HEK293T (cell line): ENCODE results near the gene SLC24A4.
A peak's percentile ranks its signal among the peaks of the same experiment; 100 is the strongest.

Experiments used
- CTCF ChIA-PET: fragments of 350-600 bp; formaldehyde crosslinking; extraction: SDS; loops from one replicate; lab custom pipeline; 2021; ENCODE audit warnings: antibody characterized with exemption, inconsistent platforms; lab: Yijun Ruan, JAX
- POLR2A ChIA-PET: fragments of 350-600 bp; formaldehyde crosslinking; extraction: SDS; loops from one replicate; lab custom pipeline; 2020; ENCODE audit warnings: antibody characterized with exemption, inconsistent platforms; lab: Yijun Ruan, JAX
- DNase-seq: peaks from one replicate; pipeline ENCODE4 v3.0.0; 2012; ENCODE audit warnings: mixed read lengths; ENCODE audit errors: extremely low spot score
- ARNT ChIP-seq: fragments of 450-650 bp; IDR thresholded peaks from 2 replicates; pipeline ENCODE4 v1.6.1; 2017; ENCODE audit warnings: mild to moderate bottlenecking
- BHLHE40 ChIP-seq: fragments of 450-650 bp; IDR thresholded peaks from 2 replicates; pipeline ENCODE4 v1.6.1; 2016; ENCODE audit warnings: mild to moderate bottlenecking, moderate library complexity, borderline replicate concordance
- CTBP1 ChIP-seq: fragments of 450-650 bp; IDR thresholded peaks from 2 replicates; pipeline ENCODE4 v1.6.1; 2016; ENCODE audit warnings: borderline replicate concordance
- ELF4 ChIP-seq: fragments of 450-650 bp; IDR thresholded peaks from 2 replicates; pipeline ENCODE4 v1.6.1; 2017; ENCODE audit warnings: antibody characterized with exemption
- FOXA1 ChIP-seq: fragments of 450-650 bp; IDR thresholded peaks from 2 replicates; pipeline ENCODE4 v1.6.1; 2016; ENCODE audit warnings: mild to moderate bottlenecking
- FOXK2 ChIP-seq: fragments of 450-650 bp; IDR thresholded peaks from 2 replicates; pipeline ENCODE4 v1.6.1; 2016; ENCODE audit warnings: mild to moderate bottlenecking
- FOXM1 ChIP-seq: fragments of 450-650 bp; IDR thresholded peaks from 2 replicates; pipeline ENCODE4 v1.6.1; 2017; ENCODE audit warnings: mild to moderate bottlenecking, borderline replicate concordance
- HDGF ChIP-seq: fragments of 450-650 bp; IDR thresholded peaks from 2 replicates; pipeline ENCODE4 v1.6.1; 2017; ENCODE audit warnings: antibody characterized with exemption, borderline replicate concordance
- L3MBTL2 ChIP-seq: fragments of 450-650 bp; conservative IDR thresholded peaks from 2 replicates; pipeline ENCODE4 v1.6.1; 2016; ENCODE audit warnings: mild to moderate bottlenecking
- LEF1 ChIP-seq: fragments of 450-650 bp; IDR thresholded peaks from 2 replicates; pipeline ENCODE4 v1.6.1; 2017; ENCODE audit warnings: mild to moderate bottlenecking, borderline replicate concordance
- NFRKB ChIP-seq: fragments of 450-650 bp; IDR thresholded peaks from 2 replicates; pipeline ENCODE4 v1.6.1; 2016; ENCODE audit warnings: mild to moderate bottlenecking, moderate library complexity
- PKNOX1 ChIP-seq: fragments of 450-650 bp; IDR thresholded peaks from 2 replicates; pipeline ENCODE4 v1.6.1; 2016
- SP1 ChIP-seq: fragments of 450-650 bp; IDR thresholded peaks from 2 replicates; pipeline ENCODE4 v1.6.1; 2017
- SUZ12 ChIP-seq: fragments of 450-650 bp; IDR thresholded peaks from 2 replicates; pipeline ENCODE4 v1.6.1; 2016; ENCODE audit warnings: mild to moderate bottlenecking
- TARDBP ChIP-seq: fragments of 450-650 bp; IDR thresholded peaks from 2 replicates; pipeline ENCODE4 v1.6.1; 2016
- ZNF384 ChIP-seq: fragments of 450-650 bp; IDR thresholded peaks from 2 replicates; pipeline ENCODE4 v1.6.1; 2016

SLC24A4 gene

GRCh38 chr14:92425101-92425500, 102.1 kb downstream of the SLC24A4 start:
- CTCF ChIA-PET: no interaction called here
- TF ChIP-seq PKNOX1: peak; percentile 51; the same call in 1 of the 2 replicates
- TF ChIP-seq LEF1: no peak
- no peak for DNase-seq
- POLR2A ChIA-PET: no interaction called here

- ChIA-PET CTCF (no interaction called here), POLR2A (no interaction called here)
- TF ChIP-seq SP1 (no peak), FOXM1 (no peak), FOXK2 (no peak), ZNF384 (no peak), TARDBP (no peak), SUZ12 (no peak), CTBP1 (no peak), FOXA1 (no peak), HDGF (no peak), PKNOX1 (no peak), BHLHE40 (no peak), ARNT (no peak), L3MBTL2 (no peak), NFRKB (no peak)
- DNase-seq: no peak
Measured at GRCh38 chr14:92426237-92426636, 103.3 kb downstream of the SLC24A4 start.

- DNase-seq: no peak
- POLR2A ChIA-PET: no interaction called here
- TF ChIP-seq FOXM1: no peak
- TF ChIP-seq LEF1: no peak
- TF ChIP-seq ZNF384: no peak
- TF ChIP-seq PKNOX1: no peak
- TF ChIP-seq TARDBP: no peak
- no peak for TF ChIP-seq SUZ12
- CTCF ChIA-PET: no interaction called here
Measured at GRCh38 chr14:92427096-92427495, 104.1 kb downstream of the SLC24A4 start.

- no peak for TF ChIP-seq ZNF384
- no peak for TF ChIP-seq PKNOX1
- no peak for TF ChIP-seq SUZ12
- TF ChIP-seq ARNT: no peak
- TF ChIP-seq FOXA1: no peak
- TF ChIP-seq BHLHE40: no peak
- no peak for TF ChIP-seq HDGF
- TF ChIP-seq ELF4: no peak
- no peak for TF ChIP-seq CTBP1
- TF ChIP-seq NFRKB: no peak
- TF ChIP-seq FOXM1: no peak
- TF ChIP-seq TARDBP: no peak
- no peak for TF ChIP-seq LEF1
- POLR2A ChIA-PET: no interaction called here
- CTCF ChIA-PET: interaction anchor here (0.8 kb wide), 1 partner anchor 9 kb away, joined by 5 read pairs; no protein-coding TSS in a partner anchor
Measured at GRCh38 chr14:92430686-92431085, 107.7 kb downstream of the SLC24A4 start.

GRCh38 chr14:92431199-92431725, 108.3 kb downstream of the SLC24A4 start:
- ChIA-PET CTCF (no interaction called here), POLR2A (no interaction called here)

More at GRCh38 chr14:92430686-92431085, 107.7 kb downstream of the SLC24A4 start:
- DNase-seq: no peak

More at GRCh38 chr14:92431199-92431725, 108.3 kb downstream of the SLC24A4 start:
- DNase-seq: no peak
- TF ChIP-seq PKNOX1: no peak
- no peak for TF ChIP-seq FOXA1
- TF ChIP-seq NFRKB: no peak
- no peak for TF ChIP-seq ZNF384
- TF ChIP-seq CTBP1: no peak
- TF ChIP-seq LEF1: no peak
- TF ChIP-seq BHLHE40: no peak
- TF ChIP-seq L3MBTL2: no peak
- no peak for TF ChIP-seq SUZ12
- no peak for TF ChIP-seq ELF4
- TF ChIP-seq SP1: no peak
- no peak for TF ChIP-seq ARNT
- TF ChIP-seq FOXM1: no peak
- no peak for TF ChIP-seq FOXK2
- TF ChIP-seq HDGF: no peak
- TF ChIP-seq TARDBP: no peak
